HepG2 (cell line): ENCODE results near the gene STAT4. TPM values are rescaled to one million over a fixed set of nuclear protein-coding genes. Genes with fewer than 3 reads are reported as not detected.

Source experiments
- CHCHD3 ChIP-seq: sonication (generic); formaldehyde crosslinking; IDR thresholded peaks from 2 replicates; pipeline ENCODE4 v1.8.0; 2022; ENCODE audit warnings: mild to moderate bottlenecking, missing genetic modification reagents, moderate library complexity
- CREB1 ChIP-seq, 2 experiments: fragments of 450-650 bp in 1 of 2; IDR thresholded peaks; 2 replicates each; pipeline ENCODE4 v1.6.1; 2016 to 2017; ENCODE audit warnings: control low read depth in 1 of 2, mild to moderate bottlenecking in 1 of 2, missing compliant biosample characterization in 1 of 2, missing genetic modification characterization in 1 of 2
- FIP1L1 ChIP-seq: fragments of 200-400 bp; formaldehyde crosslinking; IDR thresholded peaks from 2 replicates; pipeline ENCODE4 v1.6.1; 2018; ENCODE audit warnings: low read depth, mild to moderate bottlenecking, low read length, moderate library complexity, borderline replicate concordance; ENCODE audit not compliant: insufficient read depth
- HMG20A ChIP-seq: IDR thresholded peaks from 2 replicates; pipeline ENCODE4 v1.6.1; 2016; ENCODE audit warnings: borderline replicate concordance
- MIER3 ChIP-seq: IDR thresholded peaks from 2 replicates; pipeline ENCODE4 v1.6.1; 2016; ENCODE audit warnings: missing compliant biosample characterization, borderline replicate concordance
- NR1H2 ChIP-seq: sonication (generic); formaldehyde crosslinking; IDR thresholded peaks from 2 replicates; pipeline ENCODE4 v1.8.1; 2022; ENCODE audit warnings: low read depth, missing genetic modification reagents, borderline replicate concordance
- POLR2A ChIP-seq, 2 experiments: IDR thresholded peaks; 2 replicates each; pipeline ENCODE4 v1.6.1; 2011; ENCODE audit warnings: low read depth in 2 of 2, low read length in 2 of 2, mild to moderate bottlenecking in 1 of 2, moderate library complexity in 1 of 2; ENCODE audit not compliant: insufficient read depth in 1 of 2
- RFXAP ChIP-seq: sonication (generic); formaldehyde crosslinking; IDR thresholded peaks from 2 replicates; pipeline ENCODE4 v1.4.0; 2020; ENCODE audit warnings: missing genetic modification reagents, borderline replicate concordance
- ZNF10 ChIP-seq: sonication (generic); formaldehyde crosslinking; IDR thresholded peaks from 2 replicates; pipeline ENCODE4 v1.4.0; 2020; ENCODE audit warnings: mild to moderate bottlenecking, low read depth, missing genetic modification reagents, borderline replicate concordance
- ZNF460 ChIP-seq: sonication (generic); formaldehyde crosslinking; IDR thresholded peaks from 2 replicates; pipeline ENCODE4 v1.5.1; 2020; ENCODE audit warnings: missing genetic modification reagents, mild to moderate bottlenecking, borderline replicate concordance
- ZNF772 ChIP-seq: sonication (generic); formaldehyde crosslinking; IDR thresholded peaks from 2 replicates; pipeline ENCODE4 v1.5.0; 2020; ENCODE audit warnings: mild to moderate bottlenecking, missing genetic modification reagents
- polyA plus RNA-seq, 8 experiments: library from polyadenylated mRNA; depleted of rRNA in 3 of 8; stranded (reverse) in 7 of 8; unstranded in 1 of 8; fragments of >200 nt; fragmentation: Illumina TruSeq in 4 of 8; extraction: Trizol in 4 of 8; gene quantifications; 2 replicates each; pipeline versions ENCODE4 v1.2.1 to v1.2.3, GENCODE V29; 2011 to 2016; ENCODE audit warnings: low read depth in 4 of 8, missing spikeins in 1 of 8, mixed read lengths in 1 of 8; ENCODE audit not compliant: insufficient read depth in 1 of 8
- total RNA-seq, 5 experiments: library from RNA; depleted of rRNA; stranded (reverse); fragments of >200 nt; fragmentation: Illumina TruSeq; extraction: Trizol; gene quantifications; 2 replicates each; pipeline ENCODE4 v1.2.3, GENCODE V29; 2016; ENCODE audit warnings: low read depth in 1 of 5
- TF ChIP-seq, protein P1 (sequence below): fragments of 450-650 bp; IDR thresholded peaks from 2 replicates; pipeline ENCODE4 v1.6.1; 2016
- TF ChIP-seq, protein P2 (sequence below): sonication (generic); formaldehyde crosslinking; IDR thresholded peaks from 2 replicates; pipeline ENCODE4 v1.4.0; 2020; ENCODE audit warnings: missing genetic modification reagents, borderline replicate concordance
- TF ChIP-seq, protein P3 (sequence below): sonication (generic); formaldehyde crosslinking; IDR thresholded peaks from 2 replicates; pipeline ENCODE4 v1.4.0; 2020; ENCODE audit warnings: missing genetic modification reagents
- TF ChIP-seq, protein P4 (sequence below): sonication (generic); formaldehyde crosslinking; IDR thresholded peaks from 2 replicates; pipeline ENCODE4 v1.4.0; 2020; ENCODE audit warnings: mild to moderate bottlenecking, missing genetic modification reagents
- TF ChIP-seq, protein P5 (sequence below): sonication (generic); formaldehyde crosslinking; conservative IDR thresholded peaks from 2 replicates; pipeline ENCODE4 v1.4.0; 2020; ENCODE audit warnings: missing genetic modification reagents

STAT4 gene
- total and polyA plus RNA-seq, 2 of the 13 experiments (the other 11 are each of a cell fraction or from before 2014, with no cell fraction given) = 0.37 TPM; not detected in 1

DNA sequence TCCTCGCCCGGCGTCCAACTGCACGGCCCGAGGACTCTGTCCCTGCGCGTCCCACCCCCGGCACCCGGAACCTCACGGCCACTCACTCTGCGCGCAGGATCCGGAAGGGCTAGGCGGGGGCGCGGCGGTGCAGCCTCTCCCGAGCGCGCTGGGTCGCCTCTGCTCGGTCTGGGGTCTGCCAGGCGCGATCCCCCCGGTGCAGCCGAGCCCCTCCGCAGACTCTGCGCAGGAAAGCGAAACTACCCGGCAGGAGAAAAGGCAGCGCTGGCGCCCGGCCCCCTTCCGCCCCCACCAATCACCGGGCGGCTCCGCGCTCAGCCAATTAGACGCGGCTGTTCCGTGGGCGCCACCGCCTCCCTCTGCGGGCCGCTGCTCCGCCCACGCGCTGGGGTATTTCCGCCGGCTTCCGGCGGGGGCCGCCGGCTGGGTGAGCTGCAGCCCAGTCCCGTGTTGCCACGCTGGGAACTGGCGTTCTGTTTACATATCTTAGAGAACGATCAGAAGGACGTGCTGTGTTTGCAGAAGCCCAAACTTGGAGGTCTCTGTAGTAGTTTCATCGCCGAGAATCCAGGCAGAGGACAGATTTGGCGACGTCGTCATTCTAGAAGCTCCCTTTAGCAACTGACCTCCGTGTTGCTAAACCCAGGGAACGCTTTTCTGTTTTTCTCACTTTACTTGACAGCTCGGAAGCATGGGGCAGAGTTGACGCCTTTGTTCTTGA, 136.7 kb downstream of the STAT4 start, which contains the start of gene STAT1 (continued):
- TF ChIP-seq, protein P1, sequence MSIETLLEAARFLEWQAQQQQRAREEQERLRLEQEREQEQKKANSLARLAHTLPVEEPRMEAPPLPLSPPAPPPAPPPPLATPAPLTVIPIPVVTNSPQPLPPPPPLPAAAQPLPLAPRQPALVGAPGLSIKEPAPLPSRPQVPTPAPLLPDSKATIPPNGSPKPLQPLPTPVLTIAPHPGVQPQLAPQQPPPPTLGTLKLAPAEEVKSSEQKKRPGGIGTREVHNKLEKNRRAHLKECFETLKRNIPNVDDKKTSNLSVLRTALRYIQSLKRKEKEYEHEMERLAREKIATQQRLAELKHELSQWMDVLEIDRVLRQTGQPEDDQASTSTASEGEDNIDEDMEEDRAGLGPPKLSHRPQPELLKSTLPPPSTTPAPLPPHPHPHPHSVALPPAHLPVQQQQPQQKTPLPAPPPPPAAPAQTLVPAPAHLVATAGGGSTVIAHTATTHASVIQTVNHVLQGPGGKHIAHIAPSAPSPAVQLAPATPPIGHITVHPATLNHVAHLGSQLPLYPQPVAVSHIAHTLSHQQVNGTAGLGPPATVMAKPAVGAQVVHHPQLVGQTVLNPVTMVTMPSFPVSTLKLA = peak; percentile 93
- TF ChIP-seq, protein P2, sequence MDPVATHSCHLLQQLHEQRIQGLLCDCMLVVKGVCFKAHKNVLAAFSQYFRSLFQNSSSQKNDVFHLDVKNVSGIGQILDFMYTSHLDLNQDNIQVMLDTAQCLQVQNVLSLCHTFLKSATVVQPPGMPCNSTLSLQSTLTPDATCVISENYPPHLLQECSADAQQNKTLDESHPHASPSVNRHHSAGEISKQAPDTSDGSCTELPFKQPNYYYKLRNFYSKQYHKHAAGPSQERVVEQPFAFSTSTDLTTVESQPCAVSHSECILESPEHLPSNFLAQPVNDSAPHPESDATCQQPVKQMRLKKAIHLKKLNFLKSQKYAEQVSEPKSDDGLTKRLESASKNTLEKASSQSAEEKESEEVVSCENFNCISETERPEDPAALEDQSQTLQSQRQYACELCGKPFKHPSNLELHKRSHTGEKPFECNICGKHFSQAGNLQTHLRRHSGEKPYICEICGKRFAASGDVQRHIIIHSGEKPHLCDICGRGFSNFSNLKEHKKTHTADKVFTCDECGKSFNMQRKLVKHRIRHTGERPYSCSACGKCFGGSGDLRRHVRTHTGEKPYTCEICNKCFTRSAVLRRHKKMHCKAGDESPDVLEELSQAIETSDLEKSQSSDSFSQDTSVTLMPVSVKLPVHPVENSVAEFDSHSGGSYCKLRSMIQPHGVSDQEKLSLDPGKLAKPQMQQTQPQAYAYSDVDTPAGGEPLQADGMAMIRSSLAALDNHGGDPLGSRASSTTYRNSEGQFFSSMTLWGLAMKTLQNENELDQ = no peak
- peak; percentile 53; the same call in 1 of the 2 replicates for TF ChIP-seq ZNF772 (CRISPR knock-in tag)
- TF ChIP-seq, protein P3, sequence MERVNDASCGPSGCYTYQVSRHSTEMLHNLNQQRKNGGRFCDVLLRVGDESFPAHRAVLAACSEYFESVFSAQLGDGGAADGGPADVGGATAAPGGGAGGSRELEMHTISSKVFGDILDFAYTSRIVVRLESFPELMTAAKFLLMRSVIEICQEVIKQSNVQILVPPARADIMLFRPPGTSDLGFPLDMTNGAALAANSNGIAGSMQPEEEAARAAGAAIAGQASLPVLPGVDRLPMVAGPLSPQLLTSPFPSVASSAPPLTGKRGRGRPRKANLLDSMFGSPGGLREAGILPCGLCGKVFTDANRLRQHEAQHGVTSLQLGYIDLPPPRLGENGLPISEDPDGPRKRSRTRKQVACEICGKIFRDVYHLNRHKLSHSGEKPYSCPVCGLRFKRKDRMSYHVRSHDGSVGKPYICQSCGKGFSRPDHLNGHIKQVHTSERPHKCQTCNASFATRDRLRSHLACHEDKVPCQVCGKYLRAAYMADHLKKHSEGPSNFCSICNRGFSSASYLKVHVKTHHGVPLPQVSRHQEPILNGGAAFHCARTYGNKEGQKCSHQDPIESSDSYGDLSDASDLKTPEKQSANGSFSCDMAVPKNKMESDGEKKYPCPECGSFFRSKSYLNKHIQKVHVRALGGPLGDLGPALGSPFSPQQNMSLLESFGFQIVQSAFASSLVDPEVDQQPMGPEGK (CRISPR knock-in tag) = peak; percentile 98
- TF ChIP-seq CHCHD3 (CRISPR knock-in tag) = peak; percentile 98
- TF ChIP-seq, protein P4, sequence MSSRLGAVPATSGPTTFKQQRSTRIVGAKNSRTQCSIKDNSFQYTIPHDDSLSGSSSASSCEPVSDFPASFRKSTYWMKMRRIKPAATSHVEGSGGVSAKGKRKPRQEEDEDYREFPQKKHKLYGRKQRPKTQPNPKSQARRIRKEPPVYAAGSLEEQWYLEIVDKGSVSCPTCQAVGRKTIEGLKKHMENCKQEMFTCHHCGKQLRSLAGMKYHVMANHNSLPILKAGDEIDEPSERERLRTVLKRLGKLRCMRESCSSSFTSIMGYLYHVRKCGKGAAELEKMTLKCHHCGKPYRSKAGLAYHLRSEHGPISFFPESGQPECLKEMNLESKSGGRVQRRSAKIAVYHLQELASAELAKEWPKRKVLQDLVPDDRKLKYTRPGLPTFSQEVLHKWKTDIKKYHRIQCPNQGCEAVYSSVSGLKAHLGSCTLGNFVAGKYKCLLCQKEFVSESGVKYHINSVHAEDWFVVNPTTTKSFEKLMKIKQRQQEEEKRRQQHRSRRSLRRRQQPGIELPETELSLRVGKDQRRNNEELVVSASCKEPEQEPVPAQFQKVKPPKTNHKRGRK (CRISPR knock-in tag) = peak; percentile 21; the same call in 1 of the 2 replicates
- TF ChIP-seq ZNF460 = peak; percentile 59; the same call in 1 of the 2 replicates
- no peak; the same call in 1 of the 2 replicates for TF ChIP-seq MIER3 (CRISPR knock-in tag)
- TF ChIP-seq FIP1L1 = no peak
- peak; percentile 69 for TF ChIP-seq CREB1 (IDR thresholded peaks at IDR 0.05)
- peak; percentile 76 for TF ChIP-seq CREB1 (CRISPR knock-in tag; IDR thresholded peaks at IDR 0.05)
- peak; percentile 78; the same call in 1 of the 2 replicates for TF ChIP-seq HMG20A (CRISPR knock-in tag)
- TF ChIP-seq POLR2A (IDR thresholded peaks at IDR 0.05; ENCODE audit: insufficient read depth in 1 of 2, low read depth in 2 of 2, low read length in 2 of 2) = peak; percentile 95 to 96
- TF ChIP-seq, protein P5, sequence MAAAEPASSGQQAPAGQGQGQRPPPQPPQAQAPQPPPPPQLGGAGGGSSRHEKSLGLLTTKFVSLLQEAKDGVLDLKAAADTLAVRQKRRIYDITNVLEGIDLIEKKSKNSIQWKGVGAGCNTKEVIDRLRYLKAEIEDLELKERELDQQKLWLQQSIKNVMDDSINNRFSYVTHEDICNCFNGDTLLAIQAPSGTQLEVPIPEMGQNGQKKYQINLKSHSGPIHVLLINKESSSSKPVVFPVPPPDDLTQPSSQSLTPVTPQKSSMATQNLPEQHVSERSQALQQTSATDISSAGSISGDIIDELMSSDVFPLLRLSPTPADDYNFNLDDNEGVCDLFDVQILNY (CRISPR knock-in tag) = peak; percentile 84; the same call in 1 of the 2 replicates
- no peak for TF ChIP-seq ZNF10 (CRISPR knock-in tag)
- TF ChIP-seq RFXAP = no peak; the same call in none of the 2 replicates
- TF ChIP-seq NR1H2 = peak; percentile 84; the same call in 1 of the 2 replicates
